Ishikawa (cell line): ENCODE results near the gene HTT-AS.

Experiments
- CEBPB ChIP-seq: IDR thresholded peaks from 2 replicates; pipeline ENCODE4 v1.6.1; 2012
- CREB1 ChIP-seq: IDR thresholded peaks from 2 replicates; pipeline ENCODE4 v1.6.1; 2012; ENCODE audit warnings: low read depth
- EGR1 ChIP-seq: IDR thresholded peaks from 2 replicates; pipeline ENCODE4 v1.6.1; 2012
- EP300 ChIP-seq: IDR thresholded peaks from 2 replicates; pipeline ENCODE4 v1.6.1; 2012; ENCODE audit warnings: borderline replicate concordance
- FOXM1 ChIP-seq: IDR thresholded peaks from 2 replicates; pipeline ENCODE4 v1.6.1; 2012; ENCODE audit warnings: low read depth, borderline replicate concordance
- NFIC ChIP-seq: IDR thresholded peaks from 2 replicates; pipeline ENCODE4 v1.6.1; 2012
- RAD21 ChIP-seq: IDR thresholded peaks from 2 replicates; pipeline ENCODE4 v1.6.1; 2012; ENCODE audit warnings: low read depth
- TAF1 ChIP-seq: IDR thresholded peaks from 2 replicates; pipeline ENCODE4 v1.6.1; 2012; ENCODE audit warnings: low read depth, mild to moderate bottlenecking
- TCF12 ChIP-seq: IDR thresholded peaks from 2 replicates; pipeline ENCODE4 v1.6.1; 2012; ENCODE audit warnings: low read depth
- TEAD4 ChIP-seq: IDR thresholded peaks from 2 replicates; pipeline ENCODE4 v1.6.1; 2012
- YY1 ChIP-seq: IDR thresholded peaks from 2 replicates; pipeline ENCODE4 v1.6.1; 2012; ENCODE audit warnings: low read depth
- ZBTB7A ChIP-seq: IDR thresholded peaks from 2 replicates; pipeline ENCODE4 v1.6.1; 2012; ENCODE audit warnings: low read depth
- TF ChIP-seq, protein P1 (sequence below): IDR thresholded peaks from 2 replicates; pipeline ENCODE4 v1.6.1; 2012
- TF ChIP-seq, protein P2 (sequence below): IDR thresholded peaks from 2 replicates; pipeline ENCODE4 v1.6.1; 2012
- TF ChIP-seq, protein P3 (sequence below): IDR thresholded peaks from 2 replicates; pipeline ENCODE4 v1.6.1; 2012; ENCODE audit warnings: low read depth, mild to moderate bottlenecking

The HTT-AS gene

DNA sequence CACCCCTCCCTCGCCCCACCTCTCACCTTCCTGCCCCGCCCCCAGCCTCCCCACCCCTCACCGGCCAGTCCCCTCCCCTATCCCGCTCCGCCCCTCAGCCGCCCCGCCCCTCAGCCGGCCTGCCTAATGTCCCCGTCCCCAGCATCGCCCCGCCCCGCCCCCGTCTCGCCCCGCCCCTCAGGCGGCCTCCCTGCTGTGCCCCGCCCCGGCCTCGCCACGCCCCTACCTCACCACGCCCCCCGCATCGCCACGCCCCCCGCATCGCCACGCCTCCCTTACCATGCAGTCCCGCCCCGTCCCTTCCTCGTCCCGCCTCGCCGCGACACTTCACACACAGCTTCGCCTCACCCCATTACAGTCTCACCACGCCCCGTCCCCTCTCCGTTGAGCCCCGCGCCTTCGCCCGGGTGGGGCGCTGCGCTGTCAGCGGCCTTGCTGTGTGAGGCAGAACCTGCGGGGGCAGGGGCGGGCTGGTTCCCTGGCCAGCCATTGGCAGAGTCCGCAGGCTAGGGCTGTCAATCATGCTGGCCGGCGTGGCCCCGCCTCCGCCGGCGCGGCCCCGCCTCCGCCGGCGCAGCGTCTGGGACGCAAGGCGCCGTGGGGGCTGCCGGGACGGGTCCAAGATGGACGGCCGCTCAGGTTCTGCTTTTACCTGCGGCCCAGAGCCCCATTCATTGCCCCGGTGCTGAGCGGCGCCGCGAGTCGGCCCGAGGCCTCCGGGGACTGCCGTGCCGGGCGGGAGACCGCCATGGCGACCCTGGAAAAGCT lies at the start of gene HTT-AS, which contains the start of gene HTT:
Gene HTT-AS (minus strand): TSS at position 461 of the 768 bp plus-strand sequence.
Gene HTT (plus strand): TSS at position 604 of the 768 bp plus-strand sequence. CDS start 145 bp downstream, at position 749.
- TF ChIP-seq CEBPB (no peak), EGR1 (peak; percentile 22; the same call in 1 of the 2 replicates), ZBTB7A (no peak), YY1 (peak; percentile 94), CREB1 (no peak), EP300 (peak; percentile 39; the same call in 1 of the 2 replicates), TEAD4 (no peak), NFIC (0 out of 2 replicates have a peak, but pooled peaks have one; percentile 18), TAF1 (peak; percentile 91), TCF12 (peak; percentile 35; the same call in 1 of the 2 replicates), RAD21 (no peak), FOXM1 (no peak)
- TF ChIP-seq, protein P1, sequence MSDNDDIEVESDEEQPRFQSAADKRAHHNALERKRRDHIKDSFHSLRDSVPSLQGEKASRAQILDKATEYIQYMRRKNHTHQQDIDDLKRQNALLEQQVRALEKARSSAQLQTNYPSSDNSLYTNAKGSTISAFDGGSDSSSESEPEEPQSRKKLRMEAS, result 0 out of 2 replicates have a peak, but pooled peaks have one; percentile 14
- TF ChIP-seq, protein P2, sequence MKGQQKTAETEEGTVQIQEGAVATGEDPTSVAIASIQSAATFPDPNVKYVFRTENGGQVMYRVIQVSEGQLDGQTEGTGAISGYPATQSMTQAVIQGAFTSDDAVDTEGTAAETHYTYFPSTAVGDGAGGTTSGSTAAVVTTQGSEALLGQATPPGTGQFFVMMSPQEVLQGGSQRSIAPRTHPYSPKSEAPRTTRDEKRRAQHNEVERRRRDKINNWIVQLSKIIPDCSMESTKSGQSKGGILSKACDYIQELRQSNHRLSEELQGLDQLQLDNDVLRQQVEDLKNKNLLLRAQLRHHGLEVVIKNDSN, result no peak
- TF ChIP-seq, protein P3, sequence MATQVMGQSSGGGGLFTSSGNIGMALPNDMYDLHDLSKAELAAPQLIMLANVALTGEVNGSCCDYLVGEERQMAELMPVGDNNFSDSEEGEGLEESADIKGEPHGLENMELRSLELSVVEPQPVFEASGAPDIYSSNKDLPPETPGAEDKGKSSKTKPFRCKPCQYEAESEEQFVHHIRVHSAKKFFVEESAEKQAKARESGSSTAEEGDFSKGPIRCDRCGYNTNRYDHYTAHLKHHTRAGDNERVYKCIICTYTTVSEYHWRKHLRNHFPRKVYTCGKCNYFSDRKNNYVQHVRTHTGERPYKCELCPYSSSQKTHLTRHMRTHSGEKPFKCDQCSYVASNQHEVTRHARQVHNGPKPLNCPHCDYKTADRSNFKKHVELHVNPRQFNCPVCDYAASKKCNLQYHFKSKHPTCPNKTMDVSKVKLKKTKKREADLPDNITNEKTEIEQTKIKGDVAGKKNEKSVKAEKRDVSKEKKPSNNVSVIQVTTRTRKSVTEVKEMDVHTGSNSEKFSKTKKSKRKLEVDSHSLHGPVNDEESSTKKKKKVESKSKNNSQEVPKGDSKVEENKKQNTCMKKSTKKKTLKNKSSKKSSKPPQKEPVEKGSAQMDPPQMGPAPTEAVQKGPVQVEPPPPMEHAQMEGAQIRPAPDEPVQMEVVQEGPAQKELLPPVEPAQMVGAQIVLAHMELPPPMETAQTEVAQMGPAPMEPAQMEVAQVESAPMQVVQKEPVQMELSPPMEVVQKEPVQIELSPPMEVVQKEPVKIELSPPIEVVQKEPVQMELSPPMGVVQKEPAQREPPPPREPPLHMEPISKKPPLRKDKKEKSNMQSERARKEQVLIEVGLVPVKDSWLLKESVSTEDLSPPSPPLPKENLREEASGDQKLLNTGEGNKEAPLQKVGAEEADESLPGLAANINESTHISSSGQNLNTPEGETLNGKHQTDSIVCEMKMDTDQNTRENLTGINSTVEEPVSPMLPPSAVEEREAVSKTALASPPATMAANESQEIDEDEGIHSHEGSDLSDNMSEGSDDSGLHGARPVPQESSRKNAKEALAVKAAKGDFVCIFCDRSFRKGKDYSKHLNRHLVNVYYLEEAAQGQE, result no peak

DNA sequence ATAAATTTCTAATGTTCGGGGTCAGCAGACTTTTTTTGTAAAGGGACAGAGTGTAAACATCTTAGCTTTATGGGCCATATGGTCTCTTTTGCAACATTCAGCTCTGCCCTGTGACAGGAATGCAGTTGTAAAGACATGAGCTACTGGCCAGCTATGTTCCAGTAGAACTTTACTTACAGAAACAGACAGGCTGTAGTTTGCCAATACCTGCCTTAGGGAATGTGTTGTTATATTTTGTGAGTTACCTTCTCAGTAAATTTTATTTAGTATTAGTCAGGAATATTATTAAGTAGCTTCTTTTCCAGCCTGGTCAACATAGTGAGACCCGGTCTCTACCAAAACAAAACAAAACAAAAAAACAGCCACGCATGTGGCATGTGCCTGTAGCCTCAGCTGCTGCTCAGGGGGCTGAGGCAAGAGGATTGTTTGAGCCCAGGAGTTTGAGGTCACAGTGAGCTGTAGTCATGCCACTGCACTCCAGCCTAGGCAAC lies 48.9 kb upstream of the HTT-AS start:
- no peak for TF ChIP-seq EGR1
- TF ChIP-seq RAD21, result no peak
- TF ChIP-seq, protein P3, result no peak
- no peak for TF ChIP-seq FOXM1
- no peak for TF ChIP-seq TAF1
- TF ChIP-seq NFIC, result no peak
- no peak for TF ChIP-seq TCF12
- no peak for TF ChIP-seq YY1
- TF ChIP-seq, protein P1, result no peak
- TF ChIP-seq, protein P2, result no peak
- TF ChIP-seq EP300, result no peak
- no peak for TF ChIP-seq CEBPB

DNA sequence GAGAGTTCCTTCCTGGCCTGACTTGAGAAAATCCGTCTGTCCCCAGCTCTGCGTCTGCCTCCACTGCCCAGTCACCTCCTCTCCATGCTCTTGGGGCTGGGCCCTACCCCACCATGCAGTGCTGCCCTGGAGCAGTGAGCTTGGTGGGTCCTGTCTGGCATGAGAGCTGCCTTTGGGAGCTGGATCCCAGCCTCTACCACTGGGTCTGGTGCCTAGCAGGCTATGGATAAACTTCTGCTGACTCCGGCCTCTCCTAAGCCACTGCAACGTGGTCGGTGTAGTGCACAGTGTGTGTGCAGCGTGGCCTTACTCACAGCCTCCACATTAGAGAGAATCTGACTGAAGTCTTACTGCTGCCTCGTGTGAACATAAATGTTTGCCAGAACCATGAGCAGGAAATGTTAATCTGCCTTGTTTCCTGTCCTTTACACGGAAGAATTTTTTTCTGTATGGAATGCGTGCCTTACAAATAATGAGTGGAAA lies 47.8 kb upstream of the HTT-AS start:
- TF ChIP-seq, protein P3, result no peak
- no peak for TF ChIP-seq TCF12
- TF ChIP-seq, protein P2, result no peak
- no peak for TF ChIP-seq EGR1
- TF ChIP-seq FOXM1, result no peak
- no peak for TF ChIP-seq RAD21
- no peak for TF ChIP-seq CEBPB
- no peak for TF ChIP-seq TEAD4
- no peak for TF ChIP-seq TAF1
- TF ChIP-seq CREB1, result no peak
- no peak for TF ChIP-seq ZBTB7A
- TF ChIP-seq EP300, result no peak
- TF ChIP-seq YY1, result no peak
- no peak for TF ChIP-seq NFIC
- TF ChIP-seq, protein P1, result no peak
